A549 (cell line): ENCODE results near the gene DNAAF2. TPM values are rescaled to one million over a fixed set of nuclear protein-coding genes. Genes with fewer than 3 reads are reported as not detected.

Experiments
- ATAC-seq, 2 experiments: fragments of 200-7000 bp in 1 of 2; fragments of >200 bp in 1 of 2; cut with Nextera tagmentation in 1 of 2; cut with Tn5 transposase in 1 of 2; 3 replicates each; pipeline versions ENCODE4 v1.8.0 to v1.9.1; 2018 to 2020; ENCODE audit warnings: mild to moderate bottlenecking in 1 of 2, moderate library complexity in 1 of 2
- CTCF ChIA-PET: fragments of 300-600 bp; sonication (Branson Sonifier 250); formaldehyde crosslinking; extraction: SDS; loops from one replicate; lab custom pipeline; 2021; ENCODE audit warnings: antibody characterized with exemption, inconsistent platforms; lab: Yijun Ruan, JAX
- POLR2A ChIA-PET: fragments of 350-600 bp; formaldehyde crosslinking; extraction: SDS; loops from one replicate; lab custom pipeline; 2021; ENCODE audit warnings: antibody characterized with exemption, inconsistent platforms; lab: Yijun Ruan, JAX
- DNase-seq, 2 experiments: peaks; one replicate each; pipeline versions ENCODE4 v3.0.0 to v3.0.0-alpha.2; 2011 to 2016; ENCODE audit warnings: low read depth in 1 of 2, low spot score in 1 of 2
- FAIRE-seq: peaks from 2 replicates; lab custom pipeline; 2011; peaks lifted over from hg19 to GRCh38; lab: Jason Lieb, UNC
- H3K27ac ChIP-seq, 2 experiments: fragments of >200 bp; sonication (Bioruptor Twin); formaldehyde crosslinking; 3 replicates each; pipeline ENCODE4 v1.5.1; 2016 to 2017
- H3K4me1 ChIP-seq: fragments of >200 bp; sonication (Bioruptor Twin); formaldehyde crosslinking; 3 replicates; pipeline ENCODE4 v1.6.1; 2016
- H3K4me2 ChIP-seq: fragments of >200 bp; sonication (Bioruptor Twin); formaldehyde crosslinking; 3 replicates; pipeline ENCODE4 v1.6.1; 2016
- H3K4me3 ChIP-seq: fragments of >200 bp; sonication (Bioruptor Twin); formaldehyde crosslinking; 3 replicates; pipeline ENCODE4 v1.5.1; 2016
- H3K9me3 ChIP-seq: fragments of >200 bp; sonication (Bioruptor Twin); formaldehyde crosslinking; 3 replicates; pipeline ENCODE4 v1.6.1; 2016
- ATOH8 ChIP-seq: fragments of 250-450 bp; sonication (Bioruptor Pico); IDR thresholded peaks from 2 replicates; pipeline ENCODE4 v1.5.0; 2020; ENCODE audit warnings: low read depth, mild to moderate bottlenecking, moderate library complexity
- CHD4 ChIP-seq: fragments of 200-600 bp; sonication (generic); IDR thresholded peaks from 2 replicates; pipeline ENCODE4 v1.6.1; 2016; ENCODE audit warnings: antibody characterized with exemption, mild to moderate bottlenecking, borderline replicate concordance
- E2F6 ChIP-seq: IDR thresholded peaks from 2 replicates; pipeline ENCODE4 v1.6.1; 2012; ENCODE audit warnings: low read depth, borderline replicate concordance
- EHF ChIP-seq: fragments of 250-450 bp; sonication (Bioruptor Pico); IDR thresholded peaks from 2 replicates; pipeline ENCODE4 v1.5.0; 2020; ENCODE audit warnings: mild to moderate bottlenecking
- EHMT2 ChIP-seq: fragments of 200-600 bp; sonication (generic); IDR thresholded peaks from 2 replicates; pipeline ENCODE4 v1.6.1; 2016; ENCODE audit warnings: antibody characterized with exemption, low read depth, mild to moderate bottlenecking, moderate library complexity
- ELK1 ChIP-seq: fragments of 150-350 bp; IDR thresholded peaks from 2 replicates; pipeline ENCODE4 v1.6.1; 2014; ENCODE audit warnings: low read depth, mild to moderate bottlenecking, low read length
- FOSB ChIP-seq: fragments of 250-450 bp; sonication (Bioruptor Pico); IDR thresholded peaks from 2 replicates; pipeline ENCODE4 v1.5.0; 2020; ENCODE audit warnings: mild to moderate bottlenecking, moderate library complexity
- FOSL2 ChIP-seq, 2 experiments: fragments of 450-650 bp in 1 of 2; fragments of >200 bp in 1 of 2; sonication (Bioruptor Twin) in 1 of 2; formaldehyde crosslinking; IDR thresholded peaks; 2 replicates each; pipeline versions ENCODE4 v1.5.0 to v1.6.1; 2016 to 2020; ENCODE audit warnings: mild to moderate bottlenecking in 1 of 2, moderate library complexity in 1 of 2
- FOXS1 ChIP-seq: fragments of 250-450 bp; sonication (Bioruptor Pico); IDR thresholded peaks from 2 replicates; pipeline ENCODE4 v1.5.0; 2020; ENCODE audit warnings: mild to moderate bottlenecking, moderate library complexity
- GATA3 ChIP-seq: IDR thresholded peaks from 2 replicates; pipeline ENCODE4 v1.6.1; 2012; ENCODE audit warnings: borderline replicate concordance
- HDAC2 ChIP-seq: fragments of 200-600 bp; sonication (generic); IDR thresholded peaks from 2 replicates; pipeline ENCODE4 v1.6.1; 2016
- HOXA7 ChIP-seq: fragments of 250-450 bp; sonication (Bioruptor Pico); IDR thresholded peaks from 2 replicates; pipeline ENCODE4 v1.5.0; 2020; ENCODE audit warnings: mild to moderate bottlenecking, moderate library complexity
- HOXB13 ChIP-seq: fragments of 250-450 bp; sonication (Bioruptor Pico); IDR thresholded peaks from 2 replicates; pipeline ENCODE4 v1.5.0; 2020; ENCODE audit warnings: low read depth, mild to moderate bottlenecking, moderate library complexity
- JUN ChIP-seq, 2 experiments: fragments of >200 bp; sonication (Bioruptor Twin); formaldehyde crosslinking; IDR thresholded peaks; 2 replicates in 1 of 2; 3 replicates in 1 of 2; pipeline ENCODE4 v1.6.1; 2016 to 2017
- JUNB ChIP-seq: fragments of >200 bp; sonication (Bioruptor Twin); formaldehyde crosslinking; IDR thresholded peaks from 2 replicates; pipeline ENCODE4 v1.6.1; 2016
- MAFK ChIP-seq: fragments of 450-650 bp; IDR thresholded peaks from 2 replicates; pipeline ENCODE4 v1.6.1; 2014; ENCODE audit not compliant: partially characterized antibody
- MAZ ChIP-seq: fragments of 150-350 bp; IDR thresholded peaks from 2 replicates; pipeline ENCODE4 v1.6.1; 2014; ENCODE audit warnings: antibody characterized with exemption, low read depth, low read length, borderline replicate concordance
- NFE2L2 ChIP-seq: fragments of 150-350 bp; conservative IDR thresholded peaks from 2 replicates; pipeline ENCODE4 v1.6.1; 2014; ENCODE audit warnings: low read length
- NR3C1 ChIP-seq: fragments of >200 bp; sonication (Bioruptor Twin); formaldehyde crosslinking; IDR thresholded peaks from 3 replicates; pipeline ENCODE4 v1.6.1; 2017
- POLR2AphosphoS2 ChIP-seq: conservative IDR thresholded peaks from 2 replicates; pipeline ENCODE4 v1.6.1; 2012; ENCODE audit warnings: low read length, improper control_type of control experiment, inconsistent platforms
- RNF2 ChIP-seq: fragments of 200-600 bp; sonication (generic); IDR thresholded peaks from 2 replicates; pipeline ENCODE4 v1.6.1; 2016; ENCODE audit warnings: low read depth, mild to moderate bottlenecking, antibody characterized with exemption, moderate library complexity, borderline replicate concordance
- SMC3 ChIP-seq: fragments of >200 bp; sonication (Bioruptor Twin); formaldehyde crosslinking; IDR thresholded peaks from 3 replicates; pipeline ENCODE4 v1.6.1; 2018; ENCODE audit warnings: inconsistent platforms
- ZFP36 ChIP-seq: fragments of 450-650 bp; IDR thresholded peaks from 2 replicates; pipeline ENCODE4 v1.6.1; 2014; ENCODE audit warnings: borderline replicate concordance; ENCODE audit not compliant: partially characterized antibody
- WGBS: methylation state at CpG from one replicate; pipeline ENCODE4 v1.1.6; 2017; ENCODE audit errors: missing lambda C conversion rate; 5-methylcytosine and 5-hydroxymethylcytosine counted together
- polyA plus RNA-seq, 4 experiments: library from polyadenylated mRNA; depleted of rRNA in 3 of 4; stranded (reverse); fragments of >200 nt; fragmentation: RNase III in 1 of 4; extraction: RNeasy Plus Mini Kit Qiagen cat#74134 plus additional on column Dnase treatment in 1 of 4; gene quantifications; 2 replicates in 3 of 4; 3 replicates in 1 of 4; pipeline ENCODE4 v1.2.3, GENCODE V29; 2011 to 2017

DNAAF2 gene
- polyA plus RNA-seq, 2 of the 4 experiments (the other 2 are of a cell fraction): 12.1 to 14.1 TPM

- no peak for TF ChIP-seq FOXS1 (CRISPR knock-in tag)
- TF ChIP-seq ATOH8 (CRISPR knock-in tag): no peak
- no peak for TF ChIP-seq ELK1
- TF ChIP-seq E2F6: no peak
Measured at GRCh38 chr14:49612251-49612650, 22.8 kb downstream of the DNAAF2 start (continued).

- H3K4me3 ChIP-seq: no peak overlapping the region
- TF ChIP-seq HDAC2 (no peak), HOXA7 (CRISPR knock-in tag) (no peak), EHMT2 (no peak), POLR2AphosphoS2 (no peak), SMC3 (no peak), GATA3 (no peak), EHF (CRISPR knock-in tag) (no peak), ZFP36 (no peak), MAZ (no peak), NFE2L2 (no peak), FOSL2 (IDR thresholded peaks at IDR 0.05) (no peak), FOSL2 (CRISPR knock-in tag; IDR thresholded peaks at IDR 0.05) (no peak), MAFK (no peak), RNF2 (no peak), FOSB (CRISPR knock-in tag) (no peak), HOXB13 (no peak), CHD4 (no peak), ELK1 (no peak), JUNB (no peak), JUN (IDR thresholded peaks at IDR 0.05) (no peak), NR3C1 (no peak)
- ChIA-PET CTCF (interaction anchor here (4.4 kb wide), 1 partner anchor 20 kb away, joined by 15 read pairs; the partner anchor contains the start of gene RPS29), POLR2A (interaction anchor here (0.7 to 0.9 kb wide), 2 partner anchors 9 to 13 kb away, joined by 3 to 9 read pairs; partner anchors contain the start of genes LRR1, MGAT2 and RPL36AL)
- H3K9me3 ChIP-seq: no peaks in the 10 kb centered on the region
- ATAC-seq (no peak), DNase-seq (no peak), FAIRE-seq (no peak)
- no peak overlapping the region for H3K4me2 ChIP-seq
- 88% methylated on average over 6 of the region's 6 CpGs for WGBS
- no peak overlapping the region for H3K27ac ChIP-seq
- peaks cover 5% of the 10 kb centered on the region; the same call in 1 of the 3 replicates for H3K4me1 ChIP-seq
Measured at GRCh38 chr14:49607583-49607982, 27.5 kb downstream of the DNAAF2 start.
